Common myeloid progenitor, CD34-positive (primary cell): ENCODE results near the gene PIGH.
A peak's percentile ranks its signal among the peaks of the same experiment; 100 is the strongest.

Source experiments
- CTCF ChIA-PET: fragments of 350-600 bp; sonication (Branson Sonifier 250); formaldehyde crosslinking; loops from one replicate; lab custom pipeline; 2021; ENCODE audit warnings: antibody characterized with exemption; lab: Charles Lee
- POLR2A ChIA-PET: fragments of 350-600 bp; sonication (Branson Sonifier 250); formaldehyde crosslinking; loops from one replicate; lab custom pipeline; 2021; ENCODE audit warnings: antibody characterized with exemption; lab: Charles Lee
- DNase-seq, 3 donors: peaks; one replicate each; pipeline versions ENCODE4 v3.0.0 to v3.0.0-alpha.2; 2013
- H3K27ac ChIP-seq, 2 experiments: 1 replicate in 1 of 2; 2 replicates in 1 of 2; pipeline ENCODE4 v1.7.0; 2013; ENCODE audit warnings: inconsistent platforms in 2 of 2, low read length in 2 of 2, mild to moderate bottlenecking in 2 of 2, low read depth in 1 of 2, moderate library complexity in 1 of 2; ENCODE audit not compliant: severe bottlenecking in 2 of 2, insufficient read depth in 1 of 2, poor library complexity in 1 of 2
- H3K27me3 ChIP-seq, 5 experiments: replicated peaks in 2 of 5; 1 replicate in 3 of 5; 2 replicates in 2 of 5; pipeline versions ENCODE4 v1.6.1 to v1.7.0; 2013; ENCODE audit warnings: low read length in 4 of 5, mild to moderate bottlenecking in 2 of 5, moderate library complexity in 2 of 5, inconsistent platforms in 1 of 5; ENCODE audit not compliant: insufficient read depth in 5 of 5, control insufficient read depth in 4 of 5
- H3K36me3 ChIP-seq, 4 experiments: 1 replicate in 2 of 4; 2 replicates in 2 of 4; pipeline versions ENCODE4 v1.6.1 to v1.7.0; 2013; ENCODE audit warnings: low read length in 3 of 4, control low read depth in 1 of 4, mild to moderate bottlenecking in 1 of 4; ENCODE audit not compliant: control insufficient read depth in 4 of 4, insufficient read depth in 4 of 4
- H3K4me1 ChIP-seq, 4 experiments: 1 replicate in 3 of 4; 2 replicates in 1 of 4; pipeline versions ENCODE4 v1.6.1 to v1.7.1; 2013; ENCODE audit warnings: low read length in 3 of 4, mild to moderate bottlenecking in 3 of 4, control low read depth in 1 of 4, inconsistent platforms in 1 of 4, moderate library complexity in 1 of 4; ENCODE audit not compliant: control insufficient read depth in 4 of 4, insufficient read depth in 4 of 4; ENCODE audit errors: control extremely low read depth in 1 of 4
- H3K4me3 ChIP-seq, 7 experiments: 1 replicate in 4 of 7; 2 replicates in 3 of 7; pipeline versions ENCODE4 v1.5.1 to v1.7.0; 2013; ENCODE audit warnings: mild to moderate bottlenecking in 7 of 7, low read length in 6 of 7, moderate library complexity in 6 of 7, inconsistent platforms in 2 of 7, low read depth in 2 of 7, control low read depth in 1 of 7; ENCODE audit not compliant: insufficient read depth in 4 of 7, control insufficient read depth in 1 of 7; ENCODE audit errors: extremely low read depth in 1 of 7
- H3K9me3 ChIP-seq, 5 experiments: 1 replicate in 4 of 5; 2 replicates in 1 of 5; pipeline versions ENCODE4 v1.6.1 to v1.7.1; 2013; ENCODE audit warnings: low read length in 4 of 5, mild to moderate bottlenecking in 2 of 5, inconsistent platforms in 1 of 5, low read depth in 1 of 5, moderate library complexity in 1 of 5; ENCODE audit not compliant: control insufficient read depth in 4 of 5, insufficient read depth in 2 of 5; ENCODE audit errors: control extremely low read depth in 1 of 5
- WGBS: methylation state at CpG from one replicate; pipeline ENCODE4 v1.1.5; 2013; ENCODE audit not compliant: insufficient coverage; 5-methylcytosine and 5-hydroxymethylcytosine counted together

Gene PIGH

DNA sequence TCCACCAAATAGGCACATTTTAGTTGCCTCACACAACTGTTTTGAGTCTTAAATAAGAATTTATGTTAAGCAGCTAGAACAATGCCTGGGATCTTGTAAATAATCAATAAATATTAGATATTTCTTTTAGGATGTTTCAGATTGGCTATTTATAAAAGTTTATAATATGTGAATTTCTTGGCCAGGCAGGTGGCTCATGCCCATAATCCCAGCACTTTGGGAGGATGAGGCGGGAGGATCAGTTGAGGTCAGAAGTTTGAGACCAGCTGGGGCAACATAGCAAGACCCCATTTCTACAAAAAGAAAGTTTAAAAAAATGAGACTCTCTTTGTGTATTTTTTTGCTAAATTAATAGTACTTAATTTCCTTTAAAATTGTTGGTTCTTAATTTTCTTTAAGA is 41.4 kb upstream of the PIGH start:
- Histone ChIP-seq H3K9me3 (no peaks in the 10 kb centered on the region), H3K27ac (no peak overlapping the region), H3K36me3 (peaks cover 0 to 12% (median 11%) of the 10 kb centered on the region in 4 experiments), H3K27me3 (no peaks in the 10 kb centered on the region), H3K4me1 (no peaks in the 10 kb centered on the region), H3K4me3 (no peak overlapping the region)
- no peak for DNase-seq
- CTCF ChIA-PET: interaction anchor here (0.9 to 1.0 kb wide), 2 partner anchors 26 to 57 kb away, joined by 3 read pairs; no protein-coding TSS in a partner anchor
- POLR2A ChIA-PET: no interaction called here
- WGBS: no CpG with 5 or more reads among the region's 1 CpG

DNA sequence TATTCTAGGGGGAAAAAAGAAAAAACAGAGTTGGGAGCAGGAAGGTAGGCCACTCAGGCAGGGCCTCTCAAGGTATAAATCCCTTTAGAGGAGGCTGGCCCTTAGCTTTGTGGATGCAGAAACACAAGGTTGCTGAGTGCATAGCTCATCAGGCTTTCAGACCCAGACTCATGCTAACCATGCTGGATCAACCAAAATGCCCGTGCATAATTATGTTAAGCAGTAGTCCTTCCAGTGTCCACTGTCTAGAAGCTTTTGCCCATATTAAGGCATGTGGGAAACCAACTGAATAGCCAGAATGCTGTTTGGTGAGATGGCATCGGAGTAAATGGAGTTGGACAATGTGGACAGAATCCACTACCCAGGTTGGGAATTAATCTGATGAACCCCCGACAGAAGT is 38.6 kb upstream of the PIGH start:
- 97% methylated on average over 3 of the region's 3 CpGs for WGBS
- Histone ChIP-seq H3K9me3 (no peaks in the 10 kb centered on the region), H3K27me3 (no peaks in the 10 kb centered on the region), H3K36me3 (no peaks in the 10 kb centered on the region), H3K4me3 (no peak overlapping the region), H3K27ac (no peak overlapping the region), H3K4me1 (no peaks in the 10 kb centered on the region)
- ChIA-PET CTCF (no interaction called here), POLR2A (interaction anchor here (1.1 kb wide), 1 partner anchor 16 kb away, joined by 3 read pairs; no protein-coding TSS in a partner anchor)
- no peak for DNase-seq

DNA sequence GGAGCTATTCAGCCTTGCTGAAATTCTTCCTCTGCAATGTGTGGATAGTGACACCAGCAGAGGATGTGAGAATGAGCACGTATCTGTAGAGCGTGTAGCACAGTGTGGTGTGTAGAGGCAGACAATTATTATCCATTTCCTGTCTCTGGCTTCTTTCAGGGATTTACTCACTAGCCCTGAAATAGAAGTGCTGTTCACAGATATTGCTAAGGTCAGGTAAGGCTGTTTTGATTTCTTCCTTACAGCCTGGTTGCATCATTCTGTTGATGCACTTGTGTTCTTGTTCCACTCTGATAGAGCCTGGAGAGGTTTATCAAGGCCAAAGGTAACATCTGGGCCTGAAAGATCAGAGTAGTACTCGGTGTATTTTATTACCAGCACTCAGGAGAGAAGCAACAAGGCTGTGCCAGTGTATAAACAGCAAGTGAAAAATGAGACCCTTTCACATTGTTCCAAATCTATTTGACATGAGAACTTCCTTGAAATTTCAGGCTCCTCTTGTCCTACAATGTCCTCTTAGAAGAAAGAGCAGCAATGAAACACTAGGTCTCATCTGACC is 36.4 kb upstream of the PIGH start:
- CTCF ChIA-PET: interaction anchor here (0.9 to 1.3 kb wide), 2 partner anchors 17 to 30 kb away, joined by 3 read pairs; no protein-coding TSS in a partner anchor
- H3K36me3 ChIP-seq: peaks cover 0 to 2% (median 0%) of the 10 kb centered on the region in 4 experiments
- no peaks in the 10 kb centered on the region for H3K4me1 ChIP-seq
- H3K27ac ChIP-seq: peak overlapping the region in 1 of 2 experiments; percentile 8
- POLR2A ChIA-PET: no interaction called here
- WGBS: 100% methylated on average over 1 of the region's 3 CpGs
- H3K27me3 ChIP-seq: no peaks in the 10 kb centered on the region
- H3K9me3 ChIP-seq: no peaks in the 10 kb centered on the region
- DNase-seq: peak in 1 of 3 donors; percentile 19
- no peak overlapping the region for H3K4me3 ChIP-seq

DNA sequence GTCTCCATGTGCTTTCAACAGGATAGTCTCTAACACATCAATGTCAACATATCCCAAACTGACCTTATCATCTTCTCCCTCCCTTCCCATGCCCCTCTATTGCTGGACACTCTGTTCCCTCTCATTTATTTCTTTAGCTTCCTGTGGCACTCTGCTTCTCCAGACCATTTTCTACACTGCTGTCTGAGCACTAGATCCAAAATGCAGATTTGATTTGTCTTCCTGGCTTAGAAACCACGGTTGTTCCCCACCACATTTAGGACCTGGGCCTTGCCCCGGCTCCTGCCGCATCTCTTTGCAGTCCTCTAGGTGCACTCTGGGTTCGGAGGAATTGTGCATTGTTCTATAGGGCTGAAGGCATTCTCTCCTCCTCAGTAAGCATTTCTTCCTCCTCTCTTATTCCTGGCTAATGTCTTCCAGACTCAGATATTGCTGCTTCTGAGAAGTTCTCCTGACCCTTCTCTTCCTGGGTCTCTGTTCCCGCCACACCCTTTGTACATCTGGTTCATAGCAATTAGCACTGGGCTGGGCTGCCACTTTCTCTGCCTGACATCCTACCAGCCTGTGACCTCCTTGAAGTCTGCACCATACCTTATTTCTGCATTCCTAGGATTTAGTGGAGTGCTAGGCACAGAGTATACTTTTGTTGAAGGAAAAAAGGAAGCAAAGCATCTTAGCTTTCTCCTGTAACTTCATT is 33.5 kb upstream of the PIGH start:
- POLR2A ChIA-PET: interaction anchor here (0.6 kb wide), 1 partner anchor 40 kb away, joined by 3 read pairs; no protein-coding TSS in a partner anchor
- Histone ChIP-seq H3K27ac (no peak overlapping the region), H3K4me3 (no peak overlapping the region), H3K27me3 (no peaks in the 10 kb centered on the region), H3K36me3 (peaks cover 0 to 2% (median 0%) of the 10 kb centered on the region in 4 experiments), H3K9me3 (no peaks in the 10 kb centered on the region), H3K4me1 (no peaks in the 10 kb centered on the region)
- CTCF ChIA-PET: interaction anchor here (0.8 kb wide), 1 partner anchor 13 kb away, joined by 3 read pairs; no protein-coding TSS in a partner anchor
- no peak for DNase-seq
- 95% methylated on average over 5 of the region's 5 CpGs for WGBS

DNA sequence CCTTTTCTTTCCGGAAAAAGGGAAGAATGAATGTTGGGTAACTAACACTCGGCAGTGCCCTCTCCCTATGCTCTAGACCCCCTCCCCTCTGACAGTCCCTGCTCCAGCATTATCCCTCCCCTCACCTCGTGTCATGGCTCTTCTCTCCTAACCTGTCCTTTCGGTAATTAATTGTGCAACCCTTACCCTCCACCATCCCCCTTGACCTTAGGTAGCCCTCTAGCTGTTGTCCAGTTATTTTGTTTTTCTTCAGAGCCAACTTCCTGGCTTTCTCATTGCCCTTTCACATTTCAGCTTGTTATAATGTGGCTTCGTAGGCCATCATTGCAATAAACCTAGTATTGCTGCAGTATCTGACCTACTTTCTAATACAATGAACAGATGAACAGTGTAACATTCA is 30.9 kb upstream of the PIGH start:
- H3K9me3 ChIP-seq: peaks cover 0 to 1% (median 0%) of the 10 kb centered on the region in 5 experiments
- no peak overlapping the region for H3K27ac ChIP-seq
- DNase-seq: no peak
- H3K36me3 ChIP-seq: peaks cover 0 to 2% (median 0%) of the 10 kb centered on the region in 4 experiments
- 100% methylated on average over 3 of the region's 5 CpGs for WGBS
- H3K4me3 ChIP-seq: no peak overlapping the region
- CTCF ChIA-PET: interaction anchor here (0.8 to 5.0 kb wide), 3 partner anchors 33 to 45 kb away, joined by 3 to 12 read pairs (median 3); no protein-coding TSS in a partner anchor
- POLR2A ChIA-PET: no interaction called here
- no peaks in the 10 kb centered on the region for H3K4me1 ChIP-seq
- no peaks in the 10 kb centered on the region for H3K27me3 ChIP-seq

DNA sequence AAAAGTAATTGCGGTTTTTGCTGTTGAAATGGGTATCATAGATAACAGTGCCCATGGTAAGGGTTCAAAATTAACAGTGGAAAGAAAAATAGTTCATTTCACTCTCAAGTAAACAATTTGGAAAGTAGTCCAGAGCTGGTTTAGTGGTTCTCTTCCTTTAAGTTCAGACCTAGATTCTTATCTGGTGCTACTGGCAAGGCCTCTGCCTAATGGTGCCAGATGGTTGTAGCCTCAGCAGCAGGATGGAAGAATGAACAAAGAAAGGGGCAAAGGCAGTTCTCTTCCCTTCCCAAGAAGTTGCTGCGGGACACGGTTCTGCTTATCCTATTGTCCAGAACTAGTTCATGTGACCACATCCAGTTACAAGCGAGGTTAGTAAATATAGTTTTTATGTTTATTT is 30.1 kb upstream of the PIGH start:
- no peak overlapping the region for H3K4me3 ChIP-seq
- peaks cover 0 to 1% (median 0%) of the 10 kb centered on the region in 5 experiments for H3K9me3 ChIP-seq
- H3K27me3 ChIP-seq: no peaks in the 10 kb centered on the region
- H3K4me1 ChIP-seq: no peaks in the 10 kb centered on the region
- no peak for DNase-seq
- WGBS: 80% methylated on average over 1 of the region's 4 CpGs
- ChIA-PET CTCF (interaction anchor here (5.0 kb wide), 1 partner anchor 36 kb away, joined by 12 read pairs; no protein-coding TSS in a partner anchor), POLR2A (no interaction called here)
- no peak overlapping the region for H3K27ac ChIP-seq
- peaks cover 0 to 2% (median 0%) of the 10 kb centered on the region in 4 experiments for H3K36me3 ChIP-seq

DNA sequence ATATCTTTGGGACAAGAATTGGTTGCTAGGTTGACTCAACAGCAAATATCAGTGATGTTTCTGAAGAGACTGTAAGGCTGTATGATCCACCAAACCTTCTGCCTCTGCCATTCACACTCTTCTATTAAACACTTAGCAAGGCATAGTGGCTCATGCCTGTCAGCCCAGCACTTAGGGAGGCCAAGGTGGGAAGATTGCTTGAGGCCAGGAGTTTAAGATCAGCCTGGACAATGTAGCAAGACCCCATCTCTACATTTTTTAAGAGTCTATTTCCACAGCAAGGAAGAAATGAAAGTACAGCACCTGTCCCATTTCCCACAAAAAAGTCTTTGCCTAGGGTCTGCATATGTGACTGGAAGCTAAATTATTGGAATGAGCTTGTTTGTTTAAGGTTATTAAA is 27.5 kb upstream of the PIGH start:
- CTCF ChIA-PET: interaction anchor here (0.9 to 5.0 kb wide), 4 partner anchors 8 to 44 kb away, joined by 3 to 12 read pairs (median 6); partner anchors contain the start of gene ARG2
- no peak overlapping the region for H3K27ac ChIP-seq
- peaks cover 0 to 5% (median 2%) of the 10 kb centered on the region in 4 experiments for H3K36me3 ChIP-seq
- H3K27me3 ChIP-seq: no peaks in the 10 kb centered on the region
- no peak overlapping the region for H3K4me3 ChIP-seq
- H3K4me1 ChIP-seq: peaks cover 6 to 12% (median 9%) of the 10 kb centered on the region in 4 experiments
- no peak for DNase-seq
- POLR2A ChIA-PET: no interaction called here
- H3K9me3 ChIP-seq: peaks cover 0 to 1% (median 0%) of the 10 kb centered on the region in 5 experiments
